ENCODE results near the gene GAPDH.
"Not testable (repeated sequence)": the region's sequence is repeated elsewhere in the genome, so short reads cannot be mapped to it uniquely, and the experiment has no call there.

The GAPDH gene

DNA sequence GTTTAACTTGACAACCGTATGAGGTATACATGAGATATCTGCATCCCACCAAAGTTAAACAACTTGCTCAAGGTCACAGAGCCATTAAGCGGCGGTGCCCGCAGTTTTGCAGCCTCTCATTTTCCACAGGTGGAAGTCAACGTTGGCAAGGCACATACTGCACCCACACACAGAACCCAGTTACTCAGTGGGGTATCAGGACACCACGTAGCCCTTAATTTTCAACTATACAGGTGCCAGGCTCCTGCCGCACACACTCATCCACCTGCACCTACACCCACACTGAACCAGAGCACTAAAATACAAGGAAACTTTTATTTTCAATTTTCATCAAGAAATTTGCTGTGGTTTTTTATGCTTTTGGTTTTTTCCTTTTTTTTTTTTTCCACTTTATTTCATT, 35.5 kb downstream of the GAPDH start:
- no peak for DNase-seq

GRCh38 chr12:6570264-6570887, 36.1 kb downstream of the GAPDH start:
- DNase-seq = peak; percentile 10

DNA sequence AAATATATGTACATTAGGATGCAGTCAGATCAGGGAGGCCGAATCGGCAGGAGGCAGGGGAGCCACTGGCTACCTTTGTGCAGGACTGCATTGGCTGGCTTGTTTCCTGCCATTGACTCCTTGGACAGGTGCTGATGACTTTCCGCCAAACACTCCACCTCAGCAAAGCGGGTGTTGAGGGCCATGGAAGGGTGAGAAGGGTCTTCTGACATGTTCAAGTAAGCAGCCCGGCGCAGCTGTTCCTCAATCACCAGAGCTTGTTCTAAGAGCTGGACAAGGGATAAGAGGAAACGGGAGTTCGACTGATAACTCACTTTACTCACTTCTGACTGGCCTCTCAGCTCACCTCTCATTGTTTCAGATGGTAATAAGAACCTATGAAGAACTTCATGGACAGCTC, 38.7 kb downstream of the GAPDH start:
- DNase-seq = no peak

DNA sequence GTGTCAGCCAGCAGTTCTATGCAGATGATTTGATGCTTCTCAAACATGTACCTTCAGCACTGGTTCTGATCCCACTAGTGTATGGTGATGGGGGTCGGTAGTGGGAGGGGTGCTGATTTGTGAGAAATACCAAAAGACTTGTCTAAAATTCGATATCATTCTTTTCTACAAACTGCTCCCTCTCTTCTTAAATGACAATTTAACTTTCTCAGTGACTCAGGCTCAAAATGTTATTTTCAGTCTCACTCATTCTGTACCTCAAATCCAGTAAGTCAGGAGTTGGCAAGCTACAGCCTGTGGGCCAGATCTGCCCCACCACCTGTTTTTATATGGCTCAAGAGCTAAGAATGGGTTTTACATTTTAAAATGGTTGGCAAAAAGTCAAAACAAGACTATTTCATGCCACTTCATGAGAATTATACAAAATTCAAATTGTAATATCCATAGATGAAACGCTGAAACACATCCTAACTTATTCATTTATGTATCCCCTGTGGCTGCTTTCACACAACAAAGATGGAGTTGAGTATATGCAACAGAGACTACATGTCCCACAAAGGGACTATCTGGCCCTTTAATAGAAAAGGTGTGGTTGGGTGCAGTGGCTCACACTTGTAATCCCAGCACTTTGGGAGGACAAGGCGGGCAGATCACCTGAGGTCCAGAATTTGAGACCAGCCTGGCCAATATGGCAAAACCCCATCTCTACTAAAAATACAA, 40.4 kb downstream of the GAPDH start:
- DNase-seq = no peak

GRCh38 chr12:6575648-6576047, 41.3 kb downstream of the GAPDH start:
- DNase-seq = no peak

DNA sequence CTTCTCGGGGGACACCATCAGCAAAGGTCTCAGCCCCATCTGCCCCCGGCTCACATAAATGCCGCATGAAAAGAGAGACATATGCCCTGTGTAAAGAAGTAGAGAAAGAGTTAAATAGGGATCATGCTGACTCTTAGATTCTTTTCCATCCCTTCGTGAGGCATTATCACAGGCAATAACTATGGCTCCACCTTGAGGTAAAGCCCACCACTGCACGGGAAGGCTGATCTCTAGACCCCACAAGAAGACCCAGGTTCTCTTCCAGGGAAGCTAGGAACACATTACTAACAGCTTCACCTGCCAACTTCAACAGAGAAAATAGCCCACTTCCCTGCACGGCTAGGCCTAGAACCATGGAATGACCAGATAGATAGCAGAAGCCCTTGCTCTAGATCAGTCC, 47.9 kb downstream of the GAPDH start:
- no peak for DNase-seq

DNA sequence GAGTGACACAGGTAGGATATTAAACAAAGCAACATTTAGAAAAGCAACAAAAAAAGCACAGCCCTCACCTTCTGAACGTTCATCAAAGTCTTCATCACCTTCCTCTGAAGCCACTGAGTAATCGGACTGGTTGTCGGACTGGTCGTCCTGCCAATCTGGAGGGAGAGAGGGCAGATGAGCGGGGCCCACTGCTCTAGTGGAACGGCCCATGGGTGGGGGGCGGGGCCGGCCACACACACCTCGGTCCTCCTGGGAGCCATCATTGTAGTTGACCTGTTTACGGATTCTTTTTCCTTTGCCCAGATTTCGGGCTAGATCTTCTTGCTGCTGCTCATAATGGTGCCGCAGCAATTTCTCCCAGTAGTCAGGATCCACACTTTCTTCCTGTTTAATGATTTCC, 48.6 kb downstream of the GAPDH start:
- no peak for DNase-seq

DNA sequence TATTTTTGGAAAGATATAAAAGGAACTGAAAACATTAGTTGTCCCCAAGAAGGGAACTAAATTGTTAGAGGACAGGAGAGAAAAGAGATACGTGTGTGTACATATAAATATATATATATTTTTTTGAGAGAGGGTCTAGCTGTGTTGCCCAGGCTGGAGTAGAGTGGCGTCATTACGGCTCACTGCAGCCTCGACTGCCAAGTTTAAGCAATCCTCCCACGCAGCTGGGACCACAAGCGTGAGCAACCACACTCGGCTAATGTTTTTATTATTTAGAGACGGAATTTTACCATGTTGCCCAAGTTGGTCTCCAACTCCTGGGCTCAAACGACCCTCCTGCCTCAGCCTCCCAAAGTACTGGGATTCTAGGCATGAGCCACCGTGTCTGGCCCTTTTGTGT, 50.0 kb downstream of the GAPDH start:
- no peak for DNase-seq

DNA sequence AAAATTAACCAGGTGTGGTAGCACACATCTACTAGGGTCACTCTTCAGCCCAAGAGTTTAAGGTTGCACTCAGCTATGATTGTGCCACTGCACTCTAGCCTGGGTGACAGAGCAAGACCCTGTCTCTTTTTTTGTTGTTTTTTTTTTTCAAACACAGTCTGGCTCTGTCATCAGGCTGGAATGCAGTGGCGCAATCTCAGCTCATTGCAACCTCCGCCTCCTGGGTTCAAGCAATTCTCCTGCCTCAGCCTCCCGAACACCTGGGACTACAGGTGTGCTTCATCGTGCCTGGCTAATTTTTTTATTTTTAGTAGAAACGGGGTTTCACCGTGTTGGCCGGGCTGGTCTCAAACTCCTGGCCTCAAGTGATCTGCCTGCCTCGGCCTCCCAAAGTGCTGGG, 52.3 kb downstream of the GAPDH start:
- not testable (repeated sequence) for DNase-seq
